HG03432 (cell line): ENCODE results near the gene PGC.

Source experiments
- ATAC-seq: cut with Tn5 transposase; IDR thresholded peaks from one replicate; pipeline ENCODE4 v1.9.1; 2021; ENCODE audit warnings: mild to moderate bottlenecking, moderate library complexity; ENCODE audit not compliant: unreplicated experiment

PGC gene

GRCh38 chr6:41747256-41748101 lies at the start of gene PGC:
PGC (minus strand) TSS chr6:41747397; CDS start chr6:41747334, 63 bp downstream.
- no peak for ATAC-seq

DNA sequence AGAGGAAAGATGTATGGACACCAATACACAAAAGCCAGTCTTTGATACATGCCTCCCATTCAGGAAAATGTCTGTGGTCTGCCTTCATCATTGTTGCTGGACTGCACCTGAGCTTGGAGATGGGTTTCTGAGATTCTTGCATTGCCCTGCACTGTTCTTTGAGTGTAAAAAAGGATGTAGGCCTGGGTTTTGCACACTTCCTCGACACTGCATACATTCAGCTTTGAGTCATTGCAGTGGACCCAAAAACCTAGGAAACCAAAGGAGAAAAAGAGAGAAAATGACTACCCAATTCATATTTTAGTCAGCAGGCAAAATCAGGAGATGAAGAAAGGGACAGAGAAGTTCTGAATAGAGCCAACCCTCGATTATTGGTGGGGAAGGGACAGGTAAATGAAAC lies 49.3 kb upstream of the PGC start:
- ATAC-seq, result no peak

- ATAC-seq, result no peak
These were observed 44.8 kb upstream of the PGC start for GRCh38 chr6:41791984-41792383.

DNA sequence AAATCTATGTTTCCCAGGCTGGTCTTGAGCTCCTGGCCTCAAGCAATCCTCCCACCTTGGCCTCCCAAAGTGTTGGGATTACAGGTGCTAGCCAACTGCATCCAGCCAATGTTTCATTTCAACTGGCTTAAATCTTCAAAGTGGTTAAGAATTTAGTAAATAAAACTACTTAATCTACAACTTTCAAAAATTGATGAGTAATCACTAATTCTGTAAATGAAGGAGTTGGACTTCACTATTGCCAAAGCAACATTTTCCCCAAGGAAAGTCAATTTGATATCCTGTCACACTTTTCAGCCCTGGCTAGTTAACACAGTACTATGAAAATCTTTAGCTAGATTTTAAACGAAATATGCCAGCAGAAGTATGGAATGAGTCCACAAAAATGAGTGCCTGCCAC lies 44.1 kb upstream of the PGC start:
- no peak for ATAC-seq

DNA sequence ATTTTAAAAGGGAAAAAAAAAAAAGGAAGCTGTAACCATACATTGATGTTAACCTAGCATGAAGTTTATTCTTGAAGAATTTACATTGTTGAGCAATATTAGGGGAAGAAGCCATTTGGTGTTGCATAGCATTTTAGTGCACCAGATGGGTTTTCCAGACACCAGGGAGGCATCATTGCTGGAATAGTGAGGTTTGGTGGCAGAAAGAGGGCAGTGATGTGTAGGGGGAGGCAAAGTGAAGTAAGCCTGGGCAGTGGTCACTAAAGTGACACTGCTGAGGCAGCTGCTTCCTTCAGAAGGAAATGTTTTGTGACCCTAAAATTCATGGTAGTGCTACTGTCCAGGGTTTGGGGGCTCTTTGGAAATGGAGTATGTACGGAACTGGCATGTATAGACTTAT lies 42.8 kb upstream of the PGC start:
- no peak for ATAC-seq

GRCh38 chr6:41789390-41789724 lies 42.2 kb upstream of the PGC start:
- no peak for ATAC-seq

DNA sequence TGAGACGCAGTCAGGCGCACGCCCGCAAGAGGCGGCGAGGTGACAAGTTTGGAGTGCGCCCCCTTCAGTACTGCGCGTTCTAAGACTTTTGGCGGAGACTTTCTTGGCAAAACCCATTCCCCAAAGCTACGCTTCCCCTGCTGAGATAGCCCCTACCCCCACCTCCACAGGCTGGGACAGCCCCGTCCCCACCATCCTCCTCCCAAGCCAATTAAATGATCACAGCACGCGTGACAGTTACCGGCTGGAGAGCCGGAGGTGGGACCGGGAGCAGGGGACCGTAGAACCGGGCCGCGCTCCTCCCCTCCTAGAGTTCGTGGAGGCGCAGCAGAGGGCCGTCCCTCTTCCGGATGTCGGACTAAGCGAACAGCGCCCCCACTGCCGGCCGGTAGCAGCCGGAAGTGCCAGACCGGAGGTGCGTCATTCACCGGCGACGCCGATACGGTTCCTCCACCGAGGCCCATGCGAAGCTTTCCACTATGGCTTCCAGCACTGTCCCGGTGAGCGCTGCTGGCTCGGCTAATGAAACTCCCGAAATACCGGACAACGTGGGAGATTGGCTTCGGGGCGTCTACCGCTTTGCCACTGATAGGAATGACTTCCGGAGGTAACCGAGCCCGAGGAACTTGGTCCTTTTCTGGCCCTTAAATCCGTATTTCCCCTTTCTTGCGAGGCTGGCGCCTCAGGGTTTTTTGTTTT lies 40.2 kb upstream of the PGC start, which contains the start of gene TOMM6:
Gene TOMM6, plus strand, starts transcription at position 476 of the 699 bp plus-strand sequence. Its CDS starts 4 bp downstream, at position 480.
- peak; percentile 80 for ATAC-seq

GRCh38 chr6:41786451-41787218 lies 39.4 kb upstream of the PGC start:
- ATAC-seq, result peak; percentile 69

- no peak for ATAC-seq
These were observed 38.7 kb upstream of the PGC start for GRCh38 chr6:41785689-41786450.

GRCh38 chr6:41785254-41785653 lies 38.1 kb upstream of the PGC start:
- no peak for ATAC-seq

GRCh38 chr6:41784581-41785171 lies 37.5 kb upstream of the PGC start:
- ATAC-seq, result no peak

- ATAC-seq, result no peak
These were observed 36.0 kb upstream of the PGC start for GRCh38 chr6:41783106-41783780.

DNA sequence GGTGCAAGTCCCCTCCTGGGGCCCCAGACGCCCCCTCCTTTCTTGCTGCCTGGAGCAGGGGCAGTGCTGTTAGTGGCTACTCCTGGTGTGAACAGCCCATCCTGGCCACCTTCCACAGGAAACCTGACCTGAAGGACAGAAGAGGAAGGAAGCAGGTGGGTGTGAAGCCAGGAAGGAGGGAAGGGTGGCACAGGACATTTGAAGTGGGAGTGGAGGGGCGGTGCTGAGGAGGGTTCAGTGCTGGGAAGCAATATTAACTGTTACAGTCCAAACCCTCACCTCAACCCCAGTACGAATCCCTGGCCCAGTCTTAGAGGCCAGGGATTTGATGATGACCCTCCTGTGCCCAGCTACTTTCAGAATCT lies 34.2 kb upstream of the PGC start:
- ATAC-seq, result no peak

GRCh38 chr6:41780551-41781365 lies 33.6 kb upstream of the PGC start, which contains the start of gene PRICKLE4:
PRICKLE4 (plus strand) TSS chr6:41780782; CDS start chr6:41783474, 2,692 bp downstream.
- ATAC-seq, result no peak

DNA sequence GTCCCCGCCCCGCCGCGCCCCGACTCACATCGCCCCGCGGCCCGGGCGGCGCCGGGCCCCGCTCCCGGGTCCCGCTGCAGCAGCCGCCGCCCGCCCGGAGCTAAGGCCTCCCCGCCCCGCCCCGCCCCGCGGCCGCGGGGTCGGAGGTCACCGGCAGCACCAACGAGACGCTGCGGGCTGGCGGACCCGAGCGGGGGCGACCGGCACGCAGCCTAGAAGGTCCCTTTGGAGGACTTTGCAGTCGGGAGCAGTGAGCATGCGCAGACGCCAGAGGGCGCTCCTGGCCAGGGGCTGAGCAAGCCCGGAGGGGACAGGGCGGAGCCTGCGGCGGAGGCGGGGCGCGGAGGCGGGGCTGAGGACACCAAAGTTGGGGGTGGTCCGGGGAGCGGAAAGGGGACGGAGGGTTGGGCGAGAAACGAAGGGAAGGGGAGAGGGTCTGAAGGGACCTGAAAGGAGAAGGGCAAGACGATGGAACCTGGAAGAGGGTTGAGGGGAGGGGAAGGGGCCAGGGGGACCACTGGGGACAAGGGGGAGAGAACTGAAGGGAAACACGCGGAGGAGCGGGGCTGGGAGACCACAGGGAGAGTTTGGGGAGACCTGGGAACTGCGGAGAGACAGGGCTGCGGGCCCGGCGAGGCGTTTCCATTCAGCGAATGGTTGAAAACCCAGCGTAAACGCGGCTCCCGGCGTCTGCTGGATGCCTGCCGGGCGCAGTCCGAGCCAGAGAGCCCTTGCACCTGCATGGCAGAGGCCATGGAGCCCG lies 32.8 kb upstream of the PGC start, which contains the start of gene FRS3:
Gene FRS3, minus strand, starts transcription at position 113 of the 763 bp plus-strand sequence. CDS start 2,913 bp downstream, outside the sequence.
- peak; percentile 96 for ATAC-seq

GRCh38 chr6:41779336-41779735 lies 32.1 kb upstream of the PGC start:
- no peak for ATAC-seq

DNA sequence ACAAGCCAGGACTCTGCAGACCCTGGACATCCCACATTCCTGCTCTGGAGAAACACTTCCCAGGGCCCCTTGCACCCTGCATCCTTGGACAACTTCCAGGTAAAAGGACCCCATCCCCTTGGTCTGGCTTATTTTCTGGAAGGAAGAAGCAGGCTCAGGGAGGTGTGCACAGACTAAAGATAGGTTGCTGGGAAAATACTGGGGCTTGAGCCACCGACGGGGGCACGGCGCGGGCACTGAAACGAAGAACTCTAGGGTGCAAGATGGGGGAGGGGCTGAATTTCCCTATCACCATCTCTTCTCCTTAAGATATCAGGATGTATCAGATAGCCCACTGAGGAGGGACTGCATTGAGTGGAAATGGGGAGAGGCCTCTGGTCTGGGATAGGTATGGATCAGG lies 31.7 kb upstream of the PGC start:
- ATAC-seq, result no peak
